Spleen (tissue), 11 donors: ENCODE measurements around the gene OTULIN. TPM values are rescaled to one million over a fixed set of nuclear protein-coding genes. Genes with fewer than 3 reads are reported as not detected.

Experiments used
- DNase-seq: peaks from one replicate; pipeline ENCODE4 v3.0.0-alpha.2; 2020
- H3K27ac ChIP-seq, 8 donors: fragments of 200-600 bp; sonication (generic) in 7 of 8; 1 replicate in 4 of 8; 2 replicates in 4 of 8; pipeline versions ENCODE4 v1.5.0 to v1.8.0; 2016 to 2021; ENCODE audit warnings: inconsistent platforms in 4 of 8, mild to moderate bottlenecking in 4 of 8, moderate library complexity in 1 of 8
- H3K27me3 ChIP-seq, 7 donors: fragments of 200-600 bp; sonication (generic) in 6 of 7; replicated peaks in 1 of 7; 1 replicate in 4 of 7; 2 replicates in 3 of 7; pipeline versions ENCODE4 v1.5.0 to v1.8.0; 2016 to 2021; ENCODE audit warnings: inconsistent platforms in 3 of 7, mild to moderate bottlenecking in 1 of 7
- H3K36me3 ChIP-seq, 6 donors: fragments of 200-600 bp; sonication (generic) in 5 of 6; 1 replicate in 4 of 6; 2 replicates in 2 of 6; pipeline versions ENCODE4 v1.5.0 to v1.8.0; 2016 to 2021; ENCODE audit warnings: inconsistent platforms in 2 of 6
- H3K4me1 ChIP-seq, 6 donors: fragments of 200-600 bp; sonication (generic) in 5 of 6; 1 replicate in 3 of 6; 2 replicates in 3 of 6; pipeline versions ENCODE4 v1.5.0 to v1.8.0; 2016 to 2021; ENCODE audit warnings: inconsistent platforms in 3 of 6
- H3K4me3 ChIP-seq, 8 donors: fragments of 200-600 bp; sonication (generic) in 7 of 8; 1 replicate in 4 of 8; 2 replicates in 4 of 8; pipeline versions ENCODE4 v1.5.0 to v1.8.0; 2016 to 2021; ENCODE audit warnings: inconsistent platforms in 4 of 8, mild to moderate bottlenecking in 4 of 8, moderate library complexity in 2 of 8
- H3K9me3 ChIP-seq, 8 donors: fragments of 200-600 bp; sonication (generic) in 7 of 8; 1 replicate in 4 of 8; 2 replicates in 4 of 8; pipeline versions ENCODE4 v1.5.0 to v1.8.0; 2016 to 2021; ENCODE audit warnings: inconsistent platforms in 4 of 8
- CTCF ChIP-seq, 11 experiments: fragments of 200-600 bp in 7 of 11; fragments of 450-650 bp in 4 of 11; sonication (generic) in 4 of 11; IDR thresholded peaks in 8 of 11; conservative IDR thresholded peaks in 3 of 11; 1 replicate in 7 of 11; 2 replicates in 4 of 11; pipeline versions ENCODE4 v1.4.0 to v1.8.0; 2016 to 2021; ENCODE audit warnings: antibody characterized with exemption in 11 of 11, inconsistent platforms in 4 of 11, mild to moderate bottlenecking in 1 of 11
- POLR2A ChIP-seq, 3 donors: fragments of 450-650 bp; IDR thresholded peaks; one replicate each; pipeline ENCODE4 v1.5.1; 2017; ENCODE audit warnings: antibody characterized with exemption in 3 of 3, mild to moderate bottlenecking in 1 of 3
- POLR2AphosphoS5 ChIP-seq, 3 donors: sonication (generic); formaldehyde crosslinking; IDR thresholded peaks; one replicate each; pipeline ENCODE4 v1.5.1; 2017; ENCODE audit warnings: antibody characterized with exemption in 3 of 3
- WGBS, 5 donors: extraction: QIAGEN DNeasy Blood & Tissue Kit in 3 of 5; methylation state at CpG; one replicate each; pipeline versions ENCODE4 v1.1.5 to v1.1.7; 2013 to 2018; 5-methylcytosine and 5-hydroxymethylcytosine counted together
- intact Hi-C: fragments of 100-400 bp; cut with DNase I; formaldehyde crosslinking; loops from one replicate; pipeline ENCODE4 v1.15.0; 2023; ENCODE audit warnings: low total_unique reads
- polyA plus RNA-seq, 3 donors: library from polyadenylated mRNA; stranded (reverse); fragments of 200-250 nt; gene quantifications; one replicate each; pipeline ENCODE4 v1.2.1, GENCODE V29; 2013
- total RNA-seq, 7 donors: library from RNA; depleted of rRNA in 3 of 7; stranded (reverse); fragments of >200 nt in 3 of 7; fragmentation: NEBNext Ultra II Directional in 4 of 7; extraction: Animal tissue kit (Norgen Biotek cat#: 25700) in 4 of 7; gene quantifications; one replicate each; pipeline versions ENCODE4 v1.1.0 to v1.2.1, GENCODE V29; 2016 to 2021
- donor health status: healthy with polysubstance abuse.
- donor health status: DM: no; HTN: no; CAD: no; lungs with moderate emphysema.
- donor health status: DM: no; HTN: no; CAD: no.
- donor health status: Bipolar disorder and iron deficiency.
- donor health status: healthy.
- donor health status: DM: no; HTN: no; CAD: no.
- donor health status: DM: yes; HTN: yes; CAD: no.

The OTULIN gene
- total and polyA plus RNA-seq, 10 donors: 2.7 to 53.7 (median 35.9) TPM

GRCh38 chr5:14665101-14665822 is 744 bp downstream of the OTULIN start:
- peak overlapping the region; percentile 89 to 98 (median 94) for H3K27ac ChIP-seq
- intact Hi-C loops: no loop called here
- H3K27me3 ChIP-seq: no peaks in the 10 kb centered on the region
- TF ChIP-seq CTCF (IDR thresholded peaks at IDR 0.05 in 8 of 11, conservative IDR thresholded peaks at IDR 0.05 in 3 of 11): no peak
- TF ChIP-seq POLR2AphosphoS5 (IDR thresholded peaks at IDR 0.05): no peak
- no peak for TF ChIP-seq POLR2A (IDR thresholded peaks at IDR 0.05)
- peak; percentile 84 for DNase-seq
- peaks cover 40 to 69% (median 65%) of the 10 kb centered on the region in 6 donors for H3K4me1 ChIP-seq
- 1 to 2% (median 2%) methylated on average over 21 of the region's 21 CpGs for whole genome bisulfite sequencing, 5 donors
- peaks cover 0 to 6% (median 0%) of the 10 kb centered on the region in 6 donors for H3K36me3 ChIP-seq
- H3K4me3 ChIP-seq: peak overlapping the region; percentile 52 to 92 (median 68)
- no peaks in the 10 kb centered on the region for H3K9me3 ChIP-seq

- H3K4me1 ChIP-seq: peaks cover 45 to 76% (median 72%) of the 10 kb centered on the region in 6 donors
- 17 to 44% (median 24%) methylated on average over 7 of the region's 7 CpGs for WGBS, 5 donors
- peaks cover 0 to 6% (median 0%) of the 10 kb centered on the region in 6 donors for H3K36me3 ChIP-seq
- H3K4me3 ChIP-seq: peak overlapping the region; percentile 52 to 92 (median 68)
- peak in 1 of 3 donors; percentile 33 for TF ChIP-seq POLR2AphosphoS5 (IDR thresholded peaks at IDR 0.05)
- TF ChIP-seq POLR2A (IDR thresholded peaks at IDR 0.05): no peak
- TF ChIP-seq CTCF (IDR thresholded peaks at IDR 0.05 in 8 of 11, conservative IDR thresholded peaks at IDR 0.05 in 3 of 11): peak in 6 of 11 experiments; percentile 15 to 42 (median 28)
- intact Hi-C loops: no loop called here
- H3K27me3 ChIP-seq: no peaks in the 10 kb centered on the region
- peak; percentile 84 for DNase-seq
- H3K27ac ChIP-seq: peak overlapping the region; percentile 0 to 98 (median 94)
- H3K9me3 ChIP-seq: no peaks in the 10 kb centered on the region
Observed at GRCh38 chr5:14665949-14666348, 1.4 kb downstream of the OTULIN start.

- 39 to 57% (median 50%) methylated on average over 2 of the region's 2 CpGs for WGBS, 5 donors
- Histone ChIP-seq H3K9me3 (no peaks in the 10 kb centered on the region), H3K27ac (peak overlapping the region in 7 of 8 donors; percentile 0 to 98 (median 94)), H3K36me3 (peaks cover 0 to 6% (median 0%) of the 10 kb centered on the region in 6 donors), H3K27me3 (no peaks in the 10 kb centered on the region), H3K4me1 (peaks cover 50 to 80% (median 76%) of the 10 kb centered on the region in 6 donors), H3K4me3 (peak overlapping the region in 7 of 8 donors; percentile 54 to 92 (median 71))
- no peak for DNase-seq
- no peak for TF ChIP-seq CTCF (IDR thresholded peaks at IDR 0.05 in 8 of 11, conservative IDR thresholded peaks at IDR 0.05 in 3 of 11)
- no peak for TF ChIP-seq POLR2A (IDR thresholded peaks at IDR 0.05)
- intact Hi-C loops: no loop called here
Observed at GRCh38 chr5:14666357-14666756, 1.8 kb downstream of the OTULIN start.

- Histone ChIP-seq H3K4me3 (peak overlapping the region in 1 of 8 donors; percentile 92), H3K36me3 (peaks cover 0 to 6% (median 0%) of the 10 kb centered on the region in 6 donors), H3K27me3 (no peaks in the 10 kb centered on the region), H3K27ac (peak overlapping the region in 5 of 8 donors; percentile 7 to 97 (median 60)), H3K9me3 (no peaks in the 10 kb centered on the region), H3K4me1 (peaks cover 57 to 90% (median 85%) of the 10 kb centered on the region in 6 donors)
- no peak for DNase-seq
- intact Hi-C loops: no loop called here
- 73 to 90% (median 82%) methylated on average over 8 of the region's 8 CpGs for WGBS, 5 donors
- TF ChIP-seq POLR2A (IDR thresholded peaks at IDR 0.05) (no peak), POLR2AphosphoS5 (IDR thresholded peaks at IDR 0.05) (no peak)
Observed at GRCh38 chr5:14667290-14667689, 2.8 kb downstream of the OTULIN start.
